ENCODE measurements around the gene USP5.

USP5 gene, protein sequence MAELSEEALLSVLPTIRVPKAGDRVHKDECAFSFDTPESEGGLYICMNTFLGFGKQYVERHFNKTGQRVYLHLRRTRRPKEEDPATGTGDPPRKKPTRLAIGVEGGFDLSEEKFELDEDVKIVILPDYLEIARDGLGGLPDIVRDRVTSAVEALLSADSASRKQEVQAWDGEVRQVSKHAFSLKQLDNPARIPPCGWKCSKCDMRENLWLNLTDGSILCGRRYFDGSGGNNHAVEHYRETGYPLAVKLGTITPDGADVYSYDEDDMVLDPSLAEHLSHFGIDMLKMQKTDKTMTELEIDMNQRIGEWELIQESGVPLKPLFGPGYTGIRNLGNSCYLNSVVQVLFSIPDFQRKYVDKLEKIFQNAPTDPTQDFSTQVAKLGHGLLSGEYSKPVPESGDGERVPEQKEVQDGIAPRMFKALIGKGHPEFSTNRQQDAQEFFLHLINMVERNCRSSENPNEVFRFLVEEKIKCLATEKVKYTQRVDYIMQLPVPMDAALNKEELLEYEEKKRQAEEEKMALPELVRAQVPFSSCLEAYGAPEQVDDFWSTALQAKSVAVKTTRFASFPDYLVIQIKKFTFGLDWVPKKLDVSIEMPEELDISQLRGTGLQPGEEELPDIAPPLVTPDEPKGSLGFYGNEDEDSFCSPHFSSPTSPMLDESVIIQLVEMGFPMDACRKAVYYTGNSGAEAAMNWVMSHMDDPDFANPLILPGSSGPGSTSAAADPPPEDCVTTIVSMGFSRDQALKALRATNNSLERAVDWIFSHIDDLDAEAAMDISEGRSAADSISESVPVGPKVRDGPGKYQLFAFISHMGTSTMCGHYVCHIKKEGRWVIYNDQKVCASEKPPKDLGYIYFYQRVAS

DNA sequence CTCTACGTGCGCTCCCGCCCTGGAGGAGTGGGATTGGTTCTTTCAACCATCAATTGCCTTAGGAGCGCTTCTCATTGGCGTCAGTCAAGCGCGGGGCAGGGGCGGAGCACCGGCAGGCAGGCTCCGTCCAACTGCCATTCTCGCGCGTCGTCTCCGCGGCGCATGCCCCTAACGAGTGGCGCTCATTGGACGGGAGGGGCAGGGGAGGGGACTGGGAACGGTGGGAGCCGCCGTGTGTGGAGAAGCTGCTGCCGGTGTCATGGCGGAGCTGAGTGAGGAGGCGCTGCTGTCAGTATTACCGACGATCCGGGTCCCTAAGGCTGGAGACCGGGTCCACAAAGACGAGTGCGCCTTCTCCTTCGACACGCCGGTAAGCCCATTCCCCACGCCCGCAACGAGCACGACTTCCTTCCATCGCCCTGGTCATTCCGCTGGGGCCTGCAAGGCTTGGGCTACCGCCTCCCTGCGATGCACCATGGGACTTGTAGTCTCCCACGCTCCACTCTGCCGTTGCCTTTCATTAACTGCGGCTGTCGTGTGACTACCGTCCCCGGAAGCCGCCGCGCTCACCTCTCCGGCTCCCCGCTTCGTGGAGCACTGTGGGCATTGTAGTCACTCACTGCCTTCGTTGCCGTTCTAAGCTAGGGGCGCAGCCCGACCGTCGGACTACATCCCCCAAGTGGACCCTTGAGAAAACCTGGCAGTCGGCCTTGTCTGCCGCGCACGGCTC is at the start of gene USP5:
Gene USP5, plus strand, starts transcription at position 230 of the 730 bp plus-strand sequence. Its CDS starts 30 bp downstream, at position 260.
- peak; percentile 100 for DNase-seq (ENCODE audit: low spot score)

DNA sequence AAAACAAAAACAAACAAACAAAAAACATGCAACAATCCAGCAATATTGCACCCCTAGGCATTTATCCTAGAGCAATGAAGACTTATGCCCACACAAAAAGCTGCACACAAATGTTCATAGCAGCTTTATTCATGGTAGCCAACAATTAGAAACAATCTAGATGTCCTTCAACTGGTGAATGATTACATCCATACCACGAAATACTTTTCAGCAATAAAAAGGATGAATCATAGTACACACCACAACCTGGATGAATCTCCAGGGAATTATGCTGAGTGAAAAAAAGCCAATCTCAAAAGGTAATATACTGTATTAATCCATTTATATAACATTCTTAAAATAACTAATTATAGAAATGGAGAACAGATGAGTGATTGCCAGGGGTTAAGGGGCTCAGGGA is 44.8 kb upstream of the USP5 start:
- no peak for DNase-seq (ENCODE audit: low spot score)

DNA sequence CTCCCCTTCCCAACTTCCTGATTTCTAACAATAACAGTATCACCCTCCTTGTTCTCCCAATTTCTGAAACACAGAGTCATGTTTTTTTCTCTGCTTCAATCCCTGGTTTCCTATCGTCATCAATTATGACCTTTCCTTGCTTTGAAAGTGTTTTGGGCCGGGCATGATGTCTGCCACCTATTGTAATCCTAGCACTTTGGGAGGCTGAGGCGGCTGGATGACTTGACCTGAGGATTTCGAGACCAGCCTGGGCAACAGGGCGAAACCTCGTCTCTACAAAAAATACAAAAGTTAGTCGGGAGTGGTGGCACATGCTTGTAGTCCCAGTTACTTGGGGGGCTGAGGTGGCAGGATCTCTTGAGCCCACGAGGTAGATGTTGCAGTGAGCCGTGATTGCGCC is 42.9 kb upstream of the USP5 start:
- no peak for DNase-seq (ENCODE audit: low spot score)

DNA sequence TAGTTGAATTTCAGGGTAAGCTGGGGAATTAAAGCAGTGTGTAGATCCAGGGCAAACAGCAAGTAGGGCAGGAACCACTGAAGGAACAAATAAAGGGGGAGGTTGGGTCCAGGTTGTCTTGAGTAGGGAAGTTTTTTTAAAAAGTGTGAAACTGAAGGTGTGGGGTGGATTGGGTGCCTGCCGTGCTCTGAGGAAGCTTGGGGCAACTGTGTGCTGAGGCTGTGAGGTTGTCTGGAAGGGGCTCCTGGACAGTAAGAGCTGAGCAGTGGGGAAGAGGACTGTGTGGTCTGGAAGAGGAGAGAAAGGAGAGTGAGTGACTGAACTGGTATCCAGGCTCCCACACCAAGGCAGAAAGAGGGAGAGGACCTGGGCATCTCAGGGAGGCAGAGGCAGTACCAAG is 41.2 kb upstream of the USP5 start:
- DNase-seq (ENCODE audit: low spot score): no peak

DNA sequence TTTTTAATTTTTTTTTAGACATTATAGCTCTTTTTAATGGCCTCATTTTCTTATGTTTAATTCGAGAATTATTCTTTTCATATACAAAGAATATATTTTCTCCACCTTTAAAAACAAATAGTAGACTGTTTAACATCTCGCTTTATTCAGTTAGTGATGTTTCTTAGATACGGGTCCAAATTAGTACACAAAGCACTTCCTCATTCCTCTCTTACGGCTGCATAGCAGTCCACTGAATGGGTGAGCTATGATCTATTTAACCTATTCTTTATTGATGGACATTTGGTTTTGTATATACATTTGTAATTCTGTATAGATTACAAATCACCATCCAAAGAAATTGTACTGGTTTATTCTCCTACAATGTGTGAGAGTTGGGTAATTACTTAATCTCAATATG is 38.6 kb upstream of the USP5 start:
- no peak for DNase-seq (ENCODE audit: low spot score)

DNA sequence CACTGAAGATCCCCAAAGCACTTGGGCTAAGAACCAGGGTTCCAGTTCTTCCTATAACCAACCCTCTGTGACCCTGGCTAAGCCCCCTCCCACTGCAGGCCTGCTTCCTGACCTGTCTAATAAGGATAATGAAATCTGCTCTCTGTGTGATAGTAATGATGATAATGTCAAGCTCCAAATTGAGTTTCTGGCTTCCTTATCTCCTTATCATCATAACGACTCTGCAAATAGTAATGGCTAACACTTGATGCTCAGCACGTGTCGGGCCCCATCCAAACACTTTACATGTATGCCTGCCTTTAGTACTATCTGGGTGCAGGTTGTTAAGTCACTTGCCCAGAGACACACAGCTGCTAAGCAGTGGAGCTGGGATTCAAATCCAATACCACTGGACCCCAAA is 35.4 kb upstream of the USP5 start:
- DNase-seq (ENCODE audit: low spot score): no peak

DNA sequence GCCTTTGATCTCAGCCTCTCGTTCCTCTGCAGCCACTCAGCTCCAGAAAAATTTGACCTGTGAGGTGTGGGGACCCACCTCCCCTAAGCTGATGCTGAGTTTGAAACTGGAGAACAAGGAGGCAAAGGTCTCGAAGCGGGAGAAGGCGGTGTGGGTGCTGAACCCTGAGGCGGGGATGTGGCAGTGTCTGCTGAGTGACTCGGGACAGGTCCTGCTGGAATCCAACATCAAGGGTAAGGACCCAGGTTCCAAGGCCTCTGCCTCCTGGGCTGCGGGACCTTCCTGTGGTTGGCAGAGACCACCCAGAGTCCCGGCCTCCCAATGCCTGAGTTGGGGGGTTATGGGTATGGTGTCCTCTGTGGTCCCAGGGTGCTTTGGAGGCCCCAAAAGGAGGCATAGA is 34.9 kb upstream of the USP5 start:
- no peak for DNase-seq (ENCODE audit: low spot score)

DNA sequence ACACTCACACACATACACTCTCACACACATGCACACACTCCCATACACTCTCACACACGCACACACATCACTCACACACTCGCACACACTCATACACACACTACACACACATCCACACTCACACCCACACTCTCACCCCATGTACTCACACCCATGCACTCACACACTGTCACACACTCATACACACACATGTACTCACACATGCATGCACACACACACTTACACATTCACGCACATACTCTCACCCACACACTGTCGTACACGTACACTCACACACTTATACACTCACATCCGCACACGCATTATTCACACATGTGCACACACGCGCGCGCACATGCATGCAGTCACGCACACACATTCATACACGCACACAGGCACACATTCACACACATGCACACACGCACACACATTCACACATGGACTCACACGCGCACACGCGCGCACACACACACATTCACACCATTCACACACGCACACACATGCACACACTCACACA is 34.2 kb upstream of the USP5 start:
- no peak for DNase-seq (ENCODE audit: low spot score)

DNA sequence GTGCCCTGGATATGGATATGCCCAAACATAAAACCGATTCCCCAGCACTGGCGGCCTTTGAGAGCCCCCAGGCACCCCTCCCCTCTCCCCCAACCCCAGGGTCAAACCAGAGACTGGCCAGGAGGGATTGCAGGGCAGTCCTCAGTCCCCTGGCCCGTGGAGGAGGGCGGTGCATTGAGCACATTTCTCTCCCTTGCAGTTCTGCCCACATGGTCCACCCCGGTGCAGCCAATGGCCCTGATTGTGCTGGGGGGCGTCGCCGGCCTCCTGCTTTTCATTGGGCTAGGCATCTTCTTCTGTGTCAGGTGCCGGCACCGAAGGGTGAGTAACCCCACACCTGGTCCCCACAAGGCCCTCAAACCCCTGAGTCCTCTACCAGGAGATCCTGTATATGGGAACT is 33.7 kb upstream of the USP5 start:
- DNase-seq (ENCODE audit: low spot score): no peak

DNA sequence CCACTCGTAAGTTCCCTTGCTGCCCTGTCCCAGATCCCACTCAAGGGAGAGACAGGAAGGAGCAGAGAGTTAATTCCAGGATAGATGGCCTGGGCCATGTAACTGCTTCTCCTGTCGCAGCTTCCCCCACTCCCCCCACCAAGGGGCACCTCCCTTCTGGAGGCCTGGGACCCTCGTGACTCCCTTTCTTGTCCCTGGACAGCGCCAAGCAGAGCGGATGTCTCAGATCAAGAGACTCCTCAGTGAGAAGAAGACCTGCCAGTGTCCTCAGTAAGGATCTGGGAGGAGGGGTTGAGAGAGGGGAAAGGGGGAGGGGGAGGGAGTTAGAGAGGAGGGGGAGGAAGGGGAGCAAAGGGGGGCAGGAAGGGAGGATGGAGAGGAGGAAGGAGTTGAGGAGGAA is 33.3 kb upstream of the USP5 start:
- no peak for DNase-seq (ENCODE audit: low spot score)

DNA sequence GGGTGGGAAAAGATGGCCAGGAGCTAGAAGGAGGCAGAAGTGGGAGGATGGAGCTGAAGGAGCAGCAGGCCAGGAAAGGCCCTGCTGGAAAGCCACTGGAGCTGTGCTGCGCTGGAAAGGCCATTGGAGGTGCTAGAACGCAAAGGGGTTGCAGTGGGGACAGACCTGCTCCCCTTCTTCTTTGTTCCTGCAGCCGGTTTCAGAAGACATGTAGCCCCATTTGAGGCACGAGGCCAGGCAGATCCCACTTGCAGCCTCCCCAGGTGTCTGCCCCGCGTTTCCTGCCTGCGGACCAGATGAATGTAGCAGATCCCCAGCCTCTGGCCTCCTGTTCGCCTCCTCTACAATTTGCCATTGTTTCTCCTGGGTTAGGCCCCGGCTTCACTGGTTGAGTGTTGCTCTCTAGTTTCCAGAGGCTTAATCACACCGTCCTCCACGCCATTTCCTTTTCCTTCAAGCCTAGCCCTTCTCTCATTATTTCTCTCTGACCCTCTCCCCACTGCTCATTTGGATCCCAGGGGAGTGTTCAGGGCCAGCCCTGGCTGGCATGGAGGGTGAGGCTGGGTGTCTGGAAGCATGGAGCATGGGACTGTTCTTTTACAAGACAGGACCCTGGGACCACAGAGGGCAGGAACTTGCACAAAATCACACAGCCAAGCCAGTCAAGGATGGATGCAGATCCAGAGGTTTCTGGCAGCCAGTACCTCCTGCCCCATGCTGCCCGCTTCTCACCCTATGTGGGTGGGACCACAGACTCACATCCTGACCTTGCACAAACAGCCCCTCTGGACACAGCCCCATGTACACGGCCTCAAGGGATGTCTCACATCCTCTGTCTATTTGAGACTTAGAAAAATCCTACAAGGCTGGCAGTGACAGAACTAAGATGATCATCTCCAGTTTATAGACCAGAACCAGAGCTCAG is 32.6 kb upstream of the USP5 start:
- no peak for DNase-seq (ENCODE audit: low spot score)

DNA sequence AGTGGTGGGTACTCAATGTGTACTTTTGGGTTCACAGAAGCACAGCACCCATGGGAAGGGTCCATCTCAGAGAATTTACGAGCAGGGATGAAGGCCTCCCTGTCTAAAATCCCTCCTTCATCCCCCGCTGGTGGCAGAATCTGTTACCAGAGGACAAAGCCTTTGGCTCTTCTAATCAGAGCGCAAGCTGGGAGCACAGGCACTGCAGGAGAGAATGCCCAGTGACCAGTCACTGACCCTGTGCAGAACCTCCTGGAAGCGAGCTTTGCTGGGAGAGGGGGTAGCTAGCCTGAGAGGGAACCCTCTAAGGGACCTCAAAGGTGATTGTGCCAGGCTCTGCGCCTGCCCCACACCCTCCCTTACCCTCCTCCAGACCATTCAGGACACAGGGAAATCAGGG is 31.8 kb upstream of the USP5 start:
- DNase-seq (ENCODE audit: low spot score): no peak

DNA sequence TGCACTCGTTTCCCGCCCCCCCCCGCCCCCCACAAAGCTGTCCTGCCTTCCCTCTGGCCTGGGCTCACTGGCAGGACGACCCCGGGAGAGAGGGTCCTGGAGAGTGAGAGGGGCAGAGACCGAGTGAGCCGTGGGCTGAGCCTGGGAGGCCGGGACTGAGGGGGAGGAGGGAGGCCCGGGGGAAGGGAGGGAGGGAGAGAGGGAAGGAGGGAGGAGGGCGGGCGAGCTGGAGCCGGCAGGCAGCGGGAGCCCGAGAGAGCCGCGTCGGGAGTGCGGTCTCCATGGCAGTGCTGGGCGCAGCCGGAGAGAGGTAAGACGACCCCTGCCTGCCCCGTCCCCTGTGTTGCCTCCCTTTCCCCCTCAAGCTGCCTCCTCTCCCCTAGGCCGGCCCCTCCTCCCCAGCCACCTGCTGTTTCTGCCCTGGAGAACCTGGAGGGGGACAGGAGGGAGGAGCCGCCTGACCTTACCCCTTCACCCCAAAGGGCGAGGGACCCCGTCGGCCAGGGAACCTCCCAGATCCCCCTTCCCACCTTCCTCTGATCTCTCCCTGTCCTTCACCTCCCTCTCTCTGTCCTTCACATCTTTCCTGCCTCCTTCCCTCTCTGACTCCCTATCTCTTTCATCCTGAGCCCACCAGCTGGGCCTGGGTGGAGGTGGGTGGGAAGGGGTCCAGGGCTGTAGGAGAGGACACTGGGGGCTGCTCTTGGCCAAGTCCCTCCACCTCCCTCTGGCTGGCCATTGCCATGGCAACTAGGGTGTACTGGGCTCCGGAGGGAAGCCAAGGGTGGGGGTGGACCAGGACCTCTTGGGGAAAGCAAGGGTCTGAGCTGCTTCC is 30.1 kb upstream of the USP5 start, which contains the start of gene GPR162:
Gene GPR162, plus strand, starts transcription at position 231 of the 835 bp plus-strand sequence. CDS start 2,078 bp downstream, outside the sequence.
- DNase-seq (ENCODE audit: low spot score): peak; percentile 83

DNA sequence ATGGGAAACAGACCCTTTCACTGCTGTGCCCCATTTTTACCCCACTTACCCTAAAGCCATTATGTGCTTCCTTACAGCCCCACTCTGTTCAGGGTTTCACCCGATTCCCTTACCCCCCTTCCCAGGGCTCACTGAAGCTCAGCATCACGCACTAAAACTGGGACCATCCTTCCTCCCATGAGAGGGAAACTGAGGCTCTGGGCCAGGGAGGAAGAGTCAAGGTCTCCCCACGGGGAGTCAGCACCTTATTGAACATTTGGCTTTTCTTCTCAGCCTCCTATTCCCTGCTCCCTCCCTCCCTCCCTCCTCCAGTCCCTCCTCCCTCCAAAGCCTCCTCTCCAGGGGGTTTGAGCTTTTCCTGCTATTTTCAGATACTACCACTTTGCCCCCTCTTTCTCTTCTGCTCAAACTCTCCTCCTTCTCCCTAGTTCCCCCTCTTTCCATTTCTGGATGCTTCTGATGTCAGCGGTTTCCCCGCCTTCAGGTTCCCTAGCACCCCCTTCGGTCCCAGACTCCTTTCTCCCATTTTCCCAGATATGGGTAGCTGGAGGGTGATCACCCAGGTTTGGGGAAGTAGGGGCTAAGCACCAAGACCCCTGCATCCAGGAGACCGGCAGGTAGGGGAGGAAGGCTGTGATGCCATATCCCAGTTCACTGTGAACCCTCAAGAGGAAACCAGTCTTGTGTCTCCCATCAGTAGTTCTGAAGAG is 29.4 kb upstream of the USP5 start:
- no peak for DNase-seq (ENCODE audit: low spot score)

DNA sequence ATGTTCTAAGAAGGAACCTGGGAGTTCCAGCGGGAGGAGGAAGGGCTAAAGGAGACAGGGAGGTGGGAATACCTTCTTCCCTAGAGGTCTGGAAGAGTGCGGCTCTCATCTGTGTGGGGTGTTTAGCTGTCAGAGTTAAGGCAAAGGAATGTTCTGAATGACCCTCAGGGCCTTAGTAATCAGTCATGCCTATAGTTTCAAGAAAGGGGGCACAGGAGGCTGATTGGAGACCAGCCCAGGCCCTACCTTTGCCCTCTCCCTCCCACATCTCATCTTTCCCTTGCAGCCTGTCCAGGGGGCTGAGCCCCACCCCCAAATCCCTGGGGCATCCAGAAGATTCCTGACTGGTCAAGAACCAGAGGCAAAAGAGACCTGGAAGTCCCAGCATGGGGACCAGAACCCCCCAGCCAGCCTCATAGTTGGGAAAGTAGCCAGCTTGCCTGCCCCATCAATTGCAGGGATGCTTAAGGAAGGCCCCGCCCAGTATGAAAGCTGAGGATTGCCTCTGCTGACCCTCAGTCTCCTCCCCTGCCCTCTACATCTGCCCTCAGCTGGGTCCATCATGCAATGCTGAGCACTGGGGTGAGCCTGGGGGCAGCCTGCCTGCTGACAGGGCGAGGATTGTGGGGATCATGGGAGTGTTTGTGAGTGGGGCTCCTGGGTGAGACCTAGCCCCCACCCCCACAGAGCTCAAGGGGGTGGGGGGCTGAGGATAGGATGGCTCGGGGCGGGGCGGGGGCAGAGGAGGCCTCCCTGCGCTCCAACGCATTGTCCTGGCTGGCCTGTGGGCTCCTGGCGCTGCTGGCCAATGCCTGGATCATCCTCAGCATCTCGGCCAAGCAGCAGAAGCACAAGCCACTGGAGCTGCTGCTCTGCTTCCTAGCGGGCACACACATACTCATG is 28.5 kb upstream of the USP5 start:
- DNase-seq (ENCODE audit: low spot score): no peak

DNA sequence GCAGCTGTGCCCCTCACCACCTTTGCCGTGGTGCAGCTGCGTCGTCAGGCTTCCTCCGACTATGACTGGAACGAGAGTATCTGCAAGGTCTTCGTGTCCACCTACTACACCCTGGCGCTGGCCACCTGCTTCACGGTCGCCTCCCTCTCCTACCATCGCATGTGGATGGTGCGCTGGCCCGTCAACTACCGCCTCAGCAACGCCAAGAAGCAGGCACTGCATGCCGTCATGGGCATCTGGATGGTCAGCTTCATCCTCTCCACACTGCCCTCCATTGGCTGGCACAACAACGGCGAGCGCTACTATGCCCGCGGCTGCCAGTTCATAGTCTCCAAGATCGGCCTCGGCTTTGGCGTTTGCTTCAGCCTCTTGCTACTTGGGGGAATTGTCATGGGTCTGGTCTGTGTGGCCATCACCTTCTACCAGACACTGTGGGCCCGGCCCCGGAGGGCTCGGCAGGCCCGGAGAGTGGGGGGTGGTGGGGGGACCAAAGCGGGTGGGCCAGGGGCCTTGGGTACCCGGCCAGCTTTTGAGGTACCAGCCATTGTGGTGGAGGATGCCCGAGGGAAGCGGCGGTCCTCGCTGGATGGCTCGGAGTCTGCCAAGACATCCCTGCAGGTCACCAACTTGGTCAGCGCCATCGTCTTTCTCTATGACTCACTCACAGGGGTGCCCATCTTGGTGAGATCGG is 27.7 kb upstream of the USP5 start:
- no peak for DNase-seq (ENCODE audit: low spot score)

DNA sequence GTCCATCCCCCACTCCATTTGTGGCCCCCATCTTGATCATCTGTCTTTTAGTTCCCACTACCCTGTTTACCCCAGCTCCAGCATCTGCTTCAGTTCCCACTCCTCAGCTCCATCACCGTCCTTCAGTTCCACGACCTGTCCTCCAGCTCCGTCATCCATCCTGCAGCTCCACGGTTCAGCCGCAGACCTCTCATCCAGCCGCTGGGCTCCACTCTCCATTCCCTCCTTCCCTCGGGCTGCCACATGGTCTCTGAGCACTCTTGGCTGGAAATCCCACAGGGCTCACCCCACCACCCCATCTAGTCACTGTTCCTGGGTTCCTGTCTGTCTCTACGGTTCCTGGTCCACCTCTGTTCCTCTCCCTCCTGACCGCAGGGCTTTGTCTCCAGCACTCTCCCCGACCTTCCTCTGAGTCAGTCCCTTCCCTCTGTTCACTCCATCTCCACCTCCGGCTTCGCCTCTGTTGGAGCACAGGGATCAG is 27.0 kb upstream of the USP5 start:
- DNase-seq (ENCODE audit: low spot score): no peak
